SK-N-SH treated with all-trans-retinoic acid at 6 μM for 48 hours (cell line): ENCODE measurements around the gene RNASE8.

Source experiments
- ATAC-seq: fragments of 200-7000 bp; cut with Tn5 transposase; 3 replicates; pipeline ENCODE4 v1.9.1; 2020; ENCODE audit warnings: mild to moderate bottlenecking, moderate library complexity
- ARNTL ChIP-seq: fragments of 450-650 bp; formaldehyde crosslinking; IDR thresholded peaks from 2 replicates; pipeline ENCODE4 v1.5.0; 2020; ENCODE audit warnings: low read depth, mild to moderate bottlenecking, moderate library complexity, borderline replicate concordance
- BACH2 ChIP-seq: fragments of 250-450 bp; sonication (Bioruptor Pico); IDR thresholded peaks from 2 replicates; pipeline ENCODE4 v1.9.0; 2021; ENCODE audit warnings: mild to moderate bottlenecking, borderline replicate concordance
- CREB5 ChIP-seq: fragments of 250-450 bp; sonication (Bioruptor Pico); IDR thresholded peaks from 2 replicates; pipeline ENCODE4 v1.5.1; 2020; ENCODE audit warnings: low read depth, mild to moderate bottlenecking, moderate library complexity
- CSDC2 ChIP-seq: fragments of 250-450 bp; sonication (Bioruptor Pico); IDR thresholded peaks from 2 replicates; pipeline ENCODE4 v1.5.0; 2020; ENCODE audit warnings: mild to moderate bottlenecking, moderate library complexity
- CSRNP3 ChIP-seq: fragments of 250-450 bp; sonication (Bioruptor Pico); IDR thresholded peaks from 2 replicates; pipeline ENCODE4 v1.5.1; 2021; ENCODE audit warnings: mild to moderate bottlenecking, moderate library complexity
- GLIS3 ChIP-seq: fragments of 250-450 bp; sonication (Bioruptor Pico); IDR thresholded peaks from 2 replicates; pipeline ENCODE4 v1.5.0; 2020; ENCODE audit warnings: mild to moderate bottlenecking, moderate library complexity
- ISL1 ChIP-seq: fragments of 250-450 bp; sonication (Bioruptor Pico); IDR thresholded peaks from 2 replicates; pipeline ENCODE4 v2.1.2; 2022; ENCODE audit warnings: mild to moderate bottlenecking, moderate library complexity
- OSR1 ChIP-seq: fragments of 250-450 bp; sonication (Bioruptor Pico); IDR thresholded peaks from 2 replicates; pipeline ENCODE4 v1.8.0; 2022; ENCODE audit warnings: moderate library complexity, mild to moderate bottlenecking, inconsistent platforms
- PATZ1 ChIP-seq: fragments of 250-450 bp; sonication (Bioruptor Pico); IDR thresholded peaks from 2 replicates; pipeline ENCODE4 v1.8.0; 2020; ENCODE audit warnings: mild to moderate bottlenecking, moderate library complexity, borderline replicate concordance
- POU6F1 ChIP-seq: fragments of 250-450 bp; sonication (Bioruptor Pico); IDR thresholded peaks from 2 replicates; pipeline ENCODE4 v1.8.0; 2021; ENCODE audit warnings: low read depth, mild to moderate bottlenecking, moderate library complexity, borderline replicate concordance
- PPARA ChIP-seq: fragments of 250-450 bp; sonication (Bioruptor Pico); IDR thresholded peaks from 2 replicates; pipeline ENCODE4 v1.5.0; 2020; ENCODE audit warnings: mild to moderate bottlenecking, borderline replicate concordance
- RARB ChIP-seq: fragments of 250-450 bp; sonication (Bioruptor Pico); IDR thresholded peaks from 2 replicates; pipeline ENCODE4 v1.8.0; 2021; ENCODE audit warnings: mild to moderate bottlenecking, moderate library complexity
- SNAI2 ChIP-seq: fragments of 250-450 bp; sonication (Bioruptor Pico); IDR thresholded peaks from 2 replicates; pipeline ENCODE4 v1.5.0; 2020; ENCODE audit warnings: mild to moderate bottlenecking, moderate library complexity
- TCF4 ChIP-seq: fragments of 250-450 bp; sonication (Bioruptor Pico); IDR thresholded peaks from 2 replicates; pipeline ENCODE4 v1.8.0; 2021; ENCODE audit warnings: mild to moderate bottlenecking, moderate library complexity, borderline replicate concordance
- TSHZ2 ChIP-seq: fragments of 250-450 bp; sonication (Bioruptor Pico); IDR thresholded peaks from 2 replicates; pipeline ENCODE4 v1.5.0; 2020; ENCODE audit warnings: mild to moderate bottlenecking, moderate library complexity
- ZFP3 ChIP-seq: fragments of 250-450 bp; sonication (Bioruptor Pico); IDR thresholded peaks from 2 replicates; pipeline ENCODE4 v1.5.0; 2020; ENCODE audit warnings: mild to moderate bottlenecking, moderate library complexity
- ZFP30 ChIP-seq: fragments of 450-650 bp; formaldehyde crosslinking; IDR thresholded peaks from 2 replicates; pipeline ENCODE4 v1.5.0; 2022; ENCODE audit warnings: mild to moderate bottlenecking, moderate library complexity
- ZNF565 ChIP-seq: fragments of 450-650 bp; formaldehyde crosslinking; conservative IDR thresholded peaks from 2 replicates; pipeline ENCODE4 v1.5.0; 2020; ENCODE audit warnings: low read depth, mild to moderate bottlenecking, moderate library complexity
- ZNF8 ChIP-seq: fragments of 450-650 bp; formaldehyde crosslinking; IDR thresholded peaks from 2 replicates; pipeline ENCODE4 v1.5.0; 2020; ENCODE audit warnings: mild to moderate bottlenecking, moderate library complexity

RNASE8 gene

GRCh38 chr14:21072781-21073339 lies 15.2 kb downstream of the RNASE8 start:
- TF ChIP-seq GLIS3 (CRISPR knock-in tag) (no peak), BACH2 (CRISPR knock-in tag) (no peak), ZNF565 (CRISPR knock-in tag) (no peak), ISL1 (no peak), POU6F1 (CRISPR knock-in tag) (no peak), ZFP30 (CRISPR knock-in tag) (no peak), ZFP3 (CRISPR knock-in tag) (no peak), TSHZ2 (no peak), ARNTL (CRISPR knock-in tag) (no peak), CSDC2 (CRISPR knock-in tag) (no peak)
- no peak for ATAC-seq

- TF ChIP-seq ZFP30 (CRISPR knock-in tag): no peak
- no peak for TF ChIP-seq CREB5
- TF ChIP-seq, all 23 proteins: peak for 0
- ATAC-seq: no peak
Measured at GRCh38 chr14:21073921-21074320, 16.3 kb downstream of the RNASE8 start.

- ATAC-seq: no peak
- TF ChIP-seq GLIS3 (CRISPR knock-in tag): no peak
- no peak for TF ChIP-seq ARNTL (CRISPR knock-in tag)
- TF ChIP-seq ZNF565 (CRISPR knock-in tag): no peak
- no peak for TF ChIP-seq BACH2 (CRISPR knock-in tag)
- no peak for TF ChIP-seq TCF4 (CRISPR knock-in tag)
- no peak for TF ChIP-seq RARB (CRISPR knock-in tag)
- TF ChIP-seq ZNF8 (CRISPR knock-in tag): no peak
Measured at GRCh38 chr14:21074398-21075272, 17.0 kb downstream of the RNASE8 start.

- TF ChIP-seq RARB (CRISPR knock-in tag) (no peak), ARNTL (CRISPR knock-in tag) (no peak)
- ATAC-seq: no peak
Measured at GRCh38 chr14:21075719-21076437, 18.3 kb downstream of the RNASE8 start.

- ATAC-seq: no peak
- TF ChIP-seq CSRNP3 (no peak), PATZ1 (CRISPR knock-in tag) (no peak), PPARA (CRISPR knock-in tag) (no peak), ZNF8 (CRISPR knock-in tag) (no peak), OSR1 (CRISPR knock-in tag) (no peak), ZNF565 (CRISPR knock-in tag) (no peak), TSHZ2 (no peak), SNAI2 (CRISPR knock-in tag) (no peak)
Measured at GRCh38 chr14:21077672-21078071, 20.1 kb downstream of the RNASE8 start.
